GM12891 (cell line): ENCODE data around the gene ERICH6.

ENCODE experiments used
- PAX5 ChIP-seq: IDR thresholded peaks from 2 replicates; pipeline ENCODE4 v1.6.1; 2011; ENCODE audit warnings: low read length, moderate library complexity, mild to moderate bottlenecking; ENCODE audit not compliant: insufficient read depth, severe bottlenecking
- POLR2A ChIP-seq: IDR thresholded peaks from 2 replicates; pipeline ENCODE4 v1.6.1; 2011; ENCODE audit warnings: low read depth, low read length, control low read depth
- POLR2AphosphoS5 ChIP-seq: IDR thresholded peaks from 2 replicates; pipeline ENCODE4 v1.6.1; 2011; ENCODE audit warnings: low read depth, low read length, control low read depth
- POU2F2 ChIP-seq: IDR thresholded peaks from 2 replicates; pipeline ENCODE4 v1.6.1; 2011; ENCODE audit warnings: low read depth, mild to moderate bottlenecking, control low read depth, low read length, moderate library complexity
- SPI1 ChIP-seq: IDR thresholded peaks from 2 replicates; pipeline ENCODE4 v1.6.1; 2011; ENCODE audit warnings: low read depth, low read length, control low read depth
- TAF1 ChIP-seq: IDR thresholded peaks from 2 replicates; pipeline ENCODE4 v1.6.1; 2011; ENCODE audit warnings: low read depth, low read length, control low read depth

- TF ChIP-seq TAF1, result peak; percentile 43; the same call in 1 of the 2 replicates
- TF ChIP-seq POLR2A, result peak; percentile 35; the same call in 1 of the 2 replicates
- TF ChIP-seq POLR2AphosphoS5, result 0 out of 2 replicates have a peak, but pooled peaks have one; percentile 13
- TF ChIP-seq POU2F2, result no peak
- TF ChIP-seq SPI1, result peak; percentile 55
- no peak for TF ChIP-seq PAX5
Observed at GRCh38 chr3:150703756-150704344, at the start of gene ERICH6.
